CD4-positive, alpha-beta T cell treated with Interleukin-2 at 100 ng/mL for 4 hours (primary cell): ENCODE measurements around the gene SLC9A3.
A peak's percentile ranks its signal among the peaks of the same experiment; 100 is the strongest.
"Not testable (repeated sequence)": the region's sequence is repeated elsewhere in the genome, so short reads cannot be mapped to it uniquely, and the experiment has no call there.

ENCODE experiments used
- DNase-seq: peaks from one replicate; pipeline ENCODE4 v3.0.0-alpha.2; 2020; ENCODE audit warnings: low spot score

Gene SLC9A3

DNA sequence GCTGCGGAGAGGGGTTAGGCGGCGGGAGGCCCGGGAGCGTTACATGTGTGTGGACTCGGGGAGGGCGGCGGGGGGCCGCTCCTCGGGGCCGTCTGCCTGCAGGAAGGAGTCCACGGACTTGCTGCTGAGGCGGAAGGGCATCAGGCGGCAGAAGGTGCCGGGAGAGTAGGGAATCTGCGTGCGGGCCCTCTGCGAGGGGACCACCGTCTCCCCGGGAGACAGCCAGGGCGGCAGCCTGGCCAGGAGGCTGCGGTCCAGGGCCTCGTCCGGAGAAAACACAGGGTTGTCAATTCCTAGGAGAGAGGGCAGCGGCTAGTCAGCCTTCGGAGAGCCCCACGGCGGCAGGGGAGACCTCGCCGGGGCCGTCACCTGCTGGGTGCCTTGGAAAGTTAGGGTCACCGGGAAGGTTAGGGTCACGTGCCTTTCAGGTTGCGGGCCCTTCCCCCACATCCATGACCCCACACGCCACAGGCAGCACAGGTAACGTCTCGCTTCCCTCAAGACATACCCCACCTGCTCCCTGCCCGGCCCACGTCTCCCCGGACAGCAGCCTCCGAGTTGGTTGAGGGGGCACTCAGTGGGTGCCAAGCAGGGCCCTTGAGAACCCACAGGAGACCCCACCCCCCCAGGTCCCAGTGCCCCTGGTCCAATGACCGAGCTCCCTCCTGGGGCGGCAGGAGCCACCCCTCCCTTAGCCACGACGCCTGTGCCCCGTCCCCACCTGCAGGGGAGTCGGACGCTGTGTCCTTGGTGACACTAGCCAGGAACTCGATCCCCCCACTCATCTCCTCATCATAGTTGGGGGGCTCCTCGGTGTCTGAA is 49.2 kb downstream of the SLC9A3 start:
- no peak for DNase-seq

DNA sequence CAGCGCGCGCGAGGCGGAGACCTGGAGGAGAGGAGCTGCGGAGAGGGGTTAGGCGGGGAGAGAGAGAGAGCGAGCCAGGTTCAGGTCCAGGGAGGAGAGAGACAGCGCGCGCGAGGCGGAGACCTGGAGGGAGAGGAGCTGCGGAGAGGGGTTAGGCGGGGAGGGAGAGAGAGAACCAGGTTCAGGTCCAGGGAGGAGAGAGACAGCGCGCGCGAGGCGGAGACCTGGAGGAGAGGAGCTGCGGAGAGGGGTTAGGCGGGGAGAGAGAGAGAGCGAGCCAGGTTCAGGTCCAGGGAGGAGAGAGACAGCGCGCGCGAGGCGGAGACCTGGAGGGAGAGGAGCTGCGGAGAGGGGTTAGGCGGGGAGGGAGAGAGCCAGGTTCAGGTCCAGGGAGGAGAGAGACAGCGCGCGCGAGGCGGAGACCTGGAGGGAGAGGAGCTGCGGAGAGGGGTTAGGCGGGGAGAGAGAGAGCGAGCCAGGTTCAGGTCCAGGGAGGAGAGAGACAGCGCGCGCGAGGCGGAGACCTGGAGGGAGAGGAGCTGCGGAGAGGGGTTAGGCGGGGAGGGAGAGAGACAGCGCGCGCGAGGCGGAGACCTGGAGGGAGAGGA is 49.9 kb downstream of the SLC9A3 start:
- DNase-seq: not testable (repeated sequence)

DNA sequence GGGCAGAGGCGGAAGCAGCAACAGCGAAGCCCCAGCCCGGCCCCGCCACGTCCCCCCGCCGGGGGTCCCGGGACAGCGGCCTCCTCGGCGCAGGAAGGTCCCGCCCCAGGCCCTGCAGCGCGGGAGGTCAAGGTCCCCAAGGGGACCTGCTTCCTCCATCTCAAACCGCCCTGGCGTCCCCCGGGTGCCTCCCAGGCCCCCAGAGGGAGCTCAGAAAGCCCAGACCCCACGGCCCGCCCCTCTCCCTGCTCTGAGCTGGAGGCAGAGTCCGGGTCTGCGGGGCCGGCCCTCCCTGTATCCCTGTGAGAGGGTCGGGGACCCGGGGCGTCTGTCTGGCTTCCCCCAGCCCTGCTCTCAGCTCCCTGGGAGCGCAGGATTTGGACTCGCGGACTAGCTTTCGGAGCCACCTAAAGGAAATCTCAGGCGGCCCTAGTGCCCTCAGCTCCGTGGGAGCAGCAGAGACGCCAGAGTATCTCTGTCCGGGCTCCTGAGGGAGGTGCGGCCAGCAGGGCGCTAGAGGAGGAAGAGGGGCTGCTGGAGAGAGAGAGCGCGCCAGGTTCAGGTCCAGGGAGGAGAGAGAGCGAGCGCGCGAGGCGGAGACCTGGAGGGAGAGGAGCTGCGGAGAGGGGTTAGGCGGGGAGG is 50.6 kb downstream of the SLC9A3 start:
- peak; percentile 15 for DNase-seq

DNA sequence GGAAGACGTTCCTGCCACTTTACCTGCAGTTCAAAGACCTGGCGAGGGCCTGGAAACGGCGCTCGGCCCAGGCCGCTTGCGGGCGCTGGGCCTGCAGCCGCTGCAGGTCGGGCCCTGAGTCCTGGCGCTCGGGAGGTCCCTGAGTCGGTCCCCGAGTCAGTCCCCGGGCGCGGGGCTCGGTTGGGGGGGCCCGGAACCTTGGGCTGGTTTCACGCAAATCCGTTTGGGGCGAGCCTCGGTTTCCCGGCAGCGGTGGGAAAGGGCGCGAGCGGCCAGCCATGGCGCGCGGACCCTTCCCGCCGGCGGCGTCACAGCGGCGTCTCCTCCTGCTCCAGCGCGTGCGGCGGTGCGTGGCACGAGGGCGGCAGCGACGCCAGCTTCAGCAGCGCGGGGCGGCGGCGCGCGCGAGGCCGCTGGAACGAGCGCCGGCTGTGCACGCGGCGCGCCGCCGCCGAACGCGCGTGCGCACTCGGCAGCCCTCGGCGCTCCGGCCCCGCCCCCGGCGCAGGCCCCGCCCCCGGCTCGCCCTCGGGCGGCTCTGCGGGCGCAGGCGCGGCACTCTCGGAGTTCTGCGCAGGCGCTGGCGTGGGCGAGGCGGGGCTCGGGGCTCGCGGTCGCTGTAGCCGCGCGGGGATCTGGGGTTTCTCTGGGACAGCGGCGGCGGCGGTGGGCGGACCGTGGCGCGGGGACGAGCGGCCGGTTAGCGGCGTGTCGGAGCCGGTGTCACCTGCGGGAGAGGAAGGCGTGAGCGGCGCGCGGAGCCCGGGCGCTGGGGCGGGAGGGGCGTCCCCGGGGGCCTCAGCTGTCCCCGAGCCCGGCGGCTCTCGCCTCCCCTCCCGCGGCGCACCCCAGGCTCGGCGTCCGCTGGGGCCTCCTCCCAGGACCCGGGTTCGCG is 51.3 kb downstream of the SLC9A3 start:
- DNase-seq: peak; percentile 84

DNA sequence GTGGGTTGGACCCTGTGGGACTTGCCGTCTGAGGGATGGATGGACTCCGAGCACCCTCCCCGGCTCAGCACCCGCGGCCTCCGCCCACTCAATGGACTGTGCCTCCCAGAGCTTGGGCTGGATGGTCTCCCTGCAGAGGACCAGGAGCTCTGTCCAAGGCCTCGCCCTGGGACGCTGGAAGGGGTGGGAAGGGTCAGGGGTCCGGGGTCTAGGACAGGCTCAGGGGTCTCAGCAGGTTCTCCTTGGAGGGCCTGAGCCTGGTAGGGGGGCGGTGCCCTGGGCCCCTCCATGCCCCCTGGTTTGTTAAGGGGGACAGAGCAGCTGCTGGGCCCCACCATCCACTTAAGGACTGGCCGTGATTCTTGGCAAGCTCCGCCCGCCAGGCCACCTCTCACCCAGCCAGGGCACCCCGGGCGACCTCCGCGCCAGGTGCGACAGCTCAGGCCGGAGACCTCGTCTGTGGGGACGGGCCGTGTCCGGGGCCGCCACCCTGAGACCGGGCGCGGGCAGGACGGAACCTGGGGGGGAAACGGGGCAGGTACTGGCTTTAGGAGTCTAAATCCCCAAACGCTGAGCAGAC is 52.1 kb downstream of the SLC9A3 start:
- DNase-seq: no peak

DNA sequence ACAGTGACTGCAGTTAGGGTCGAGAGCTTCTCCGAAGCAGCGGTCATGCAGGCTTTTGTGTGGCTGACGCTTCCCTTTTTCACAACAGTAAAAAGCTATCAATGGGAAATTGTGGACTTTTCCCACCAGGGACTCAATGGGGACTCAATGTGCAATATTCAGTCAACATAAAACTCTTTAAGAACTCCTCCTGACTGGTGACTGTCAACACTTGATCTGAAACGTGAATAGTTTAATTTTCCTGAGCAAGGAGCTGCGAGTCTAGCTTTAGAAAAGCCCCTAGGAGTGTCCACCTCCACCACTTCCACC is 52.5 kb downstream of the SLC9A3 start:
- DNase-seq: no peak

DNA sequence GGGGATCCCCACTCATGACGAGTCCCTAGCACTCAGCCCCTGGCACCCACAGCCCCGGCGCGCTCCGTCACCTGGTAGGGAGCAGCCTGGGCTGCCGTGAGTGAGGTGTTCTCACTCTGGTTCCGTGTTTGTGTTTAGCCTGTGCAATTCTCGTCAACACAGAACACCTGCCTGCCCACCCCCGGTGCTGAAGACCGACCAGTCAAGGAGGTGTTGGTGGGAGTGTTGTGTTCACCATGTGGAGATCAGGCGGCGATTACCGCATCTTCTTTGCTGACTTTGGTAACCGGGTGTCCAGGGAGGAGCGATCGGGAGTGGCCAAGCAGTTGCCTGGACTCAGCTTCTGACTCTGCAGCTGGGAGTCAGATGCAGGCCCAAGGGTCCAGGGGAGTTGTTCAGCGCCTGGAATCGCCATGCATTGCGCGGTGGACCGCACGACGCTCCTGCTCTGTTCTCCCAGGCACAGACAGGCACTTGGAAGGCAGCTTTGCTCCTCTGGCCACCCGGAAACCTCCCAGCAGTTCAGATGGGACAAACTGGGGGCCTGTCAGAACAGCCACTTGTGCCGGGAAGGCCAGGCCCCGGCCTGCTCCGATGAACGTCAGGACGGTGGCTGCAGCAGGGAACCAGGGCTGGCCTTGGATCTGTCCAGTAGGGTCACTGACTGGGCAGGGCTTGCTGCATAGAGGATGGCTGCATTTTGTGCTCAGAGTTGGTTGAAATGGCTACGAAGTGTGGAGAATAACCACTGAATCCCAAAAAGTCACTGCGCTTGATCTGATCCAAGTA is 53.1 kb downstream of the SLC9A3 start:
- no peak for DNase-seq

DNA sequence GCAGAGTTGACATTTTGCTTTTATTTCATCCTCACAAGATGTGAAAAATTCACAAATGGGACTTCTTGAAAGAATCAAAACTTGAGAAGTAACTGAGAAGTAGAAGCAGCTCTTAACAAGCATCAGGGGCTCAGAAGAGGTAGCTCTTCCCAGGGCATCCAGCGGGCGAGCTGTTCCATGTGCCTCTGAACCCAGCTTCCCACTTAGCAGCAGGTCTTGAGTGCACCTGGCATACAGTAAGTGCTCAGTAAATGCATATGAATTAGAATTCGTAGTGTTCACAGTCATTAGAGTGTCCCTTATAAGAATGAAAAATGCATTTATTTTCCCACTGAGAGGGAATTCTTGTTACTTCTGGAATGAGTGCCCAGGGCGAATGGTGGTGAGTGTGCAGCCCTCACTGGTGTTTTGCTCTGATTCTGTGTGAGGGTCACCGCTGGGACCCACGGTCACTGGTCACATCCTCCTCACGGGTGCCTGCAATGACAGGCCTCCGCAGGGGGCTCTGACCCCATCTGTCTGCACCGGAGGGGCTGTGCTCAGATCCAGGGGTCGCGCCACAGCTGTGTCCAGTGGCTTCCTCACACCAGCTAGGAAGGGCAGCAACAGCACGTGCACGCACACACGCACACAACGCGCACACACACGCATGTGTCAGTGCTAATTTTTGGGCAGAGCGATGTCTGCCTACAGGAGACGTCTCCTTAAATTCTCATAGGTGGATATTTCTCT is 54.3 kb downstream of the SLC9A3 start:
- DNase-seq: no peak

DNA sequence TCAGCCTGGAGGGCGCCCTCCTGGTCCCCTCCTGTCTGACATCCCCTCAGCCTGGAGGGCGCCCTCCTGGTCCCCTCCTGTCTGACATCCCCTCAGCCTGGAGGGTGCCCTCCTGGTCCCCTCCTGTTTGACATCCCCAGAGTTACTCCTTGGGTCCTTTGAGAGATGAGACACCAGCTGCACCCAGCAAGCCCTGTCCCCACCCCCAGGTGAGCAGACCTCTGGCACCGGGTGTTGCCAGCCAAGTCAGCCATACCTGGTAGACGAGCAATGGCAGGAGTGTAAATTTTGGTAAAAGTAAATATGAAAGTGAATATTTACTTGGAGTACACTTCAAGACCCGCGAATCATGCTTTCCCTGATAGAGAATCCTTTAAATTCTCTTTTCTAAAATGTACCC is 55.8 kb downstream of the SLC9A3 start:
- DNase-seq: no peak

DNA sequence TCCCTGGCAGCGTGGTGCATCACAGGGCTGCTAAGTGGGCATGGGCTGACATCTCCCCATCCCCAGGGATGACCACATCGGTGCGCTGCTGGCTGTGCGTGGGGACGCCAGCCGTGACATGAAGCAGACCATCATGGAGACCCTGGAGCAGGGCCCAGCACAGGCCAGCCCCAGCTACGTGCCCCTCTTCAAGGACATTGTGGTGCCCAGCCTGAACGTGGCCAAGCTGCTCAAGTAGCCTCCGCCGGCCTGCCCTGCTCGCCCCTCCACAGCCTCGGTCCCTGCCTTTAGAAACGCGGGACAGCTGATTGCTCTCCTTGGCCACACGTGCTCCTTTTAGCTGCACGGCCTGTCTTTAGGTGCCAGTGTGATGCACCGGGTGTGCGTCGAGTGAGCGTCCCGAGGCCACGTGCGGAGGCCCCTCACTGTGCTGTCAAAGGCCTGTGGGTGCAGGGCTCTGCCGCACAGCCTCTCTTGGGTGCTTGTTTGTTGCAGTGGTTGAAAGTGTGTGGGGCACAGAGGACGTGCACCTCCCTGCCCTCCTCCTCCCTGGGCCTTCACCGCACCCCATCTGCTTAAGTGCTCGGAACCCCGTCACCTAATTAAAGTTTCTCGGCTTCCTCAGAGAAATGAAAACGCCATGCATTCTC is 57.5 kb downstream of the SLC9A3 start:
- no peak for DNase-seq

DNA sequence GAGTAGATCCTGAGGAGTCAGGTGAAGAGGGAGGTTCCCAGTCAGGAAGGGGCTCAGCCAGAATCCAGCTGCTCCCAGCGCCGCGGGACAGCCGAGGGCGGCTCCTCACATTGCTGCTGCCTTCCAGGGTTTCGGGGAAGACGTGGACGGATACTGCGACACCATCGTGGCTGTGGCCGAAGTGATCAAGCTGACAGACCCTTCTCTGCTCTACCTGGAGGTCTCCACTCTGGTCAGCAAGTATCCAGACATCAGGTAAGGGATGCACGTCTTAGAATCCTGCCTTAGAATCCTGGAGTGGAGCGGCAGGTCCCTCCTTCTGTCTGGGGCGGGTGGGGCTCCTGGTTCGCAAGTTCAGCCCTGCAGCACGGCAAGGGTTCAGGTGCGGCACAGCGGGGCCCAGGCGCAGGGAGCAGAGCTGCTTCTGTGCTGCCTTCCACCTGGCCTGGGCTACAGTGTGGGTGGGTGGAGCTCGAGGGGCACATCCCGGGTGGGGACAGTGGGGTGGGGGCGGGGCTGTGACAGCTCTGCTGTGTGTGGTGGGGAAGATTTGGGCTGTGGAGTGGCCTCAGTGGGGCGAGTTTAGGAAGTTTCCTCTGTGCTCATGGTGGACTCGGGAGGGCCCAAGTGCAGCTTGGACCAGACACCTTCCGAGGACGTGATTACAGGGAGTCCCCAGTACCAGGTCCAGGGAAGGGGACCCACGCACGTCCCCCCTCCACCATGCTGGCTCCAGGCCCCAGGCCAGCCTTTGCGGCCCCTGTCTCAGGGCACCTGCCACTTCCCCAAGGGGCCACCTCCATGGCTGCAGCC is 58.5 kb downstream of the SLC9A3 start:
- no peak for DNase-seq

DNA sequence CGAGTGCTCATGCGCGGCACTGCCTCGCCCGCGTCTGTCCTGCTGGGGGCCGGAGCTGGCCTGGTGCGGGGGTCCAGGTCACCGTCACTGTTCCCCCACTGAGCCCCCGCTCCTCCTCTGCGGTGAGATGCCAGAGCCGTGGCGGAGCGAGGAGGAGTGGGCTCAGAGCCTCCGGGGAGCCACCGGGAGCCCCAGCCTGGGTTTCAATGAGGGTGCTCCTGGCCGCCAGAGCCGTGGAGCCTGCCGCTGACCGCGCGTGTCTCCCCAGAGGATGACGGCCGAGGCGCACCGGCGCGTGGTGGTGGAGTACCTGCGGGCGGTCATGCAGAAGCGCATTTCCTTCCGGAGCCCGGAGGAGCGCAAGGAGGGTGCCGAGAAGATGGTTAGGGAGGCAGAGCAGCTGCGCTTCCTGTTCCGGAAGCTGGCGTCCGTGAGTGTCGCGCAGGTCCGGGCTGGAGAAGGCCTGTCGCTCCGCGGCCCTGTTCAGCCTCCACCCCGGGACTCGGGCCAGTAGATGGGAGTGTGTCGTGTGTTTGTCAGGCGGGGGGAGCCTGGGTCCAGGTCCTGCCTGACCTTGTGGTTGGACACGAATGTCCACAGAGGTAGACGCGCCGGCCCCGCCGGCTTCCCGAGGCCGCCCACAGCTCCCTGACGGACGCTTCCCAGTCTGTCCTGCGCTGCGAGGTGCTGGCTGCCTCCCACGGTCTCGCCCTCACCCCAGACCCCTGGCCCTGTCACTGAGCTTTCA is 59.2 kb downstream of the SLC9A3 start:
- DNase-seq: no peak

DNA sequence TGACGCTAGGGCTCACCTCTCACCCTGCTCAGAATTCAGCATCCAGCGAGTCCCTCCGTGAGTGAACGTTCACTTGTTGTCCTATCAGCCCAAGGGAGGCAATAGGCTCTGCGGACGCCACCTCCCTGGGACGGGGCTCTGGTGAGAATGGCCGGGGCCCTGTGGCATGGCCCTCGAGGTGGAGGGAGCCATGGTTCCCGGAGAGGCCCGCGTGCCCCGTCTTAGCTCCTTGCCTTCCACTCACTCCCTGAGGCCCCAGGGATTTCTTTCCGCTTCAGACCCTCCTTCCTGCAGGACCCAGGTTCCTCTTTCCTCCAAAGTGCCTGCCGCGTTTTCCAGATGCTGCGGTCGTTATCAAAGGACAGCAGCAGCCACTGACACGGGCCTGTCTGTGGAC is 59.8 kb downstream of the SLC9A3 start:
- no peak for DNase-seq

DNA sequence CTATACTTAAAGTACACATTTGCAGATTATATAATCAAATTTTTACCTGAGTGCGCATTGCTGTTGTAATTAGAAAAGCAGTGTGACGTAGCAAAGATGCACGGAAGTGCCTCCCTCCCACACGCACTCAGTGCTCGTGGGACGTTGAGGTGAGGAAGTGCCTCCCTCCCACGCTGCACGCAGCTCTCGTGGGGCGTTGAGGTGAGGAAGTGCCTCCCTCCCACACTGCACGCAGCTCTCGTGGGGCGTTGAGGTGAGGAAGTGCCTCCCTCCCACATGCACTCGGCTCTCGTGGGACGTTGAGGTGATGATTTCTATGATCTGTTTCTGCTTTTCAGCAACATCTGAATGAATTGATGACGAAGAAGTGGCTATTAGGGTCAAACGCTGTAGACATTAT is 60.3 kb downstream of the SLC9A3 start:
- DNase-seq: peak; percentile 69

DNA sequence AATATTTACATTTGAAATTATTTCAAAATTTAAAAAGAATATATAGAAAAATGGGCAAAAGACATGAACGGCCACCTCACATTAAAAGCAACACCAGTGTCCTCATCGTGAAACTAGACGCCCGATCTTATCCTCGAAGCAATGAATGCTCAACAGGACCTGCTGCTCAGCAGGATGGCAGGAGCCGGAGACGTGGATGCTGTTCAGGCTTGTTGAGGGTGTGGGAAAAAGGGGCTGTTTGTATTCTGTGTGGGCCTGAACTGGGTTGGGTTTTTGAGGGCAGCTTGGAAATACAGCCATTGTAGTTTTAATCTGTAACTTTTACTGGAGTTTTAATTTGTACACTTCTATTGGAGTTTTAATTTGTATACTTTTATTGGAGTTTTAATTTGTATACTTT is 60.9 kb downstream of the SLC9A3 start:
- DNase-seq: no peak

DNA sequence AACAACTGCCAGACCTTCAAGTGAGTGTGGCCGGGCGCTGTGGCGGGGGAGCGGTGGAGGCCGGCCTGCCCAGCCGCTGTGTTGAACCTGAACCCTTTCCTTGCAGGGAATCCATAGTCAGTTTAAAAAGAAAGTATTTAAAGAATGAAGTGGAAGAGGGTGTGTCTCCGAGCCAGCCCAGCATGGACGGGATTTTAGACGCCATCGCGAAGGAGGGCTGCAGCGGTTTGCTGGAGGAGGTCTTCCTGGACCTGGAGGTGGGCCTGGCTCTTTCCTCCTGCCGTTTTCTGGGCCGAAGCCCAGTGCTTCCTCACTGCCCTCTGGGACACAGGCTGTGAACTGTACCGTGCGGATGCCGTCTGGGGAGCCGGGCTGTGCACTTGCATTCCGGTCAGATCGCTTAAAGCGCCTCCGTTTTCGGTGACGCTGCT is 62.2 kb downstream of the SLC9A3 start:
- no peak for DNase-seq

DNA sequence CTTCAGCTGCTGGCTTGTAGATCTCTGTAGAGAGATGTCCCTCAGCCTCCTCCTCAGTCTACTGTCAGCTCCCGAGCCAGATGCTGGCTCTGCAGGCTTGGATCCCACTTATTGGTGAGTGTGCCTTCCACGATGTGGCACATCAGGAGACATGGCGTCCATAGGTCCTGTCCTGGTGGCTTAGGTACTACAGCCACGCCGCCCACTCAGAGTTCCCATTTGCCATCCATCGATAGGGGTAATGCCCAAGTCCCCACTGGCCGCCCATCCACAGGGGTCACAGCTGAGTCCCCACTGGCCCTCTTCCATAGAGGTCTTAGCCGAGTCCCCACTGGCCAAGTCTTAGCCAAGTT is 64.0 kb downstream of the SLC9A3 start:
- DNase-seq: no peak

DNA sequence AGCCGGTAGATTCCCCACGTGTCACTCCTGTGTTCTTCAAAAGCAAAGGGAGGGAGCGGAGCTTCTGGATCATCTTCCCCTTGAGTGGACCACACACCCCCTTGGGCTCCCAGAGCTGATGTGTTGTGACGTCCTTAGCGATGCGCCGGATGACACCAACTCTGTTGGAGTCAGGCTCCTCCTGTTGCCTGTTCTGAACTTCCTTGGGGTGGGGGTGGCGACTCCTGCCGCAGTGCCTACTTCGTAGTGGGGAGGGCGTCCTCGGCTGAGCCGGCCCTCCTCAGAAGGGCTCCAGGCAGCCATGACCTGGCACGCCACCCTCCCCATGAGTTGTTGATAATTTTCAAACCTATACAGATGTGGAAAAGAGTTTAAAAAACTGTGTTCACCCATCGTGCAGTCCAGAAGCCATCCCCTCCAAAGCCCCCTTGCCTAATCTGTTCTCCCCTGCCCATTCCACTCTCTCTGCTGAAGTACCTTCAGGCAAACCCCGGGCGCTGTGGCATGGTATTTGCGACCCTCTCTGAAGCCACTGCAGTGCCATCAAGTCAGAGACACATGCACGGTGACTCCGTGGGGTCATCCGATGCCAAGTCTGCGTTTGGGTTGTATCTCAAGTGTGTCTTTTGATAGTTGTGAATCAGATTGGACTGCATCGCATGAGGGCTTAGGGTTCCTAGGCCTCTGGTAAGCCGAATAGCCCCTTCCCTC is 64.5 kb downstream of the SLC9A3 start:
- no peak for DNase-seq
